Measurements from ENCODE around the gene PSD2.

DNA sequence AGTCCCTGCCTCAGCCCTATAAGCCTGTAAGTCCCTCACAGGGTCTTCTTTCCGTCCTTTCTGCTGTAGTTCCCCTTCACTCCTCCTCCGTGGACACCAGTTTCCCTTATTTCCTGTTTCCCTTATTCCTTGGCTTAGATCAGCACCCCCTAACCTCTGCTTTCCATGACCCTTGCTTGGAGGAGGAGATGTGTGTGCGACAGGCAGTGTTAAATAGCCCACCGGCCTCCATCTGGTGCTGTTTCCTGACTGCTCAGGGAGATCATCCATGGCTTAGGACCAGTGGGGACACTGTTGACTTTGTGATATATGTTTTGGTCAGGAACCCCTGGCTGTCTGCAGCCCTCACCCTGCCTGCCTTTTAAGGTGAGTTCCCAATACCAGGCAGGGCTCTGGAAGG, 34.1 kb upstream of the PSD2 start:
- TF ChIP-seq, protein P1, sequence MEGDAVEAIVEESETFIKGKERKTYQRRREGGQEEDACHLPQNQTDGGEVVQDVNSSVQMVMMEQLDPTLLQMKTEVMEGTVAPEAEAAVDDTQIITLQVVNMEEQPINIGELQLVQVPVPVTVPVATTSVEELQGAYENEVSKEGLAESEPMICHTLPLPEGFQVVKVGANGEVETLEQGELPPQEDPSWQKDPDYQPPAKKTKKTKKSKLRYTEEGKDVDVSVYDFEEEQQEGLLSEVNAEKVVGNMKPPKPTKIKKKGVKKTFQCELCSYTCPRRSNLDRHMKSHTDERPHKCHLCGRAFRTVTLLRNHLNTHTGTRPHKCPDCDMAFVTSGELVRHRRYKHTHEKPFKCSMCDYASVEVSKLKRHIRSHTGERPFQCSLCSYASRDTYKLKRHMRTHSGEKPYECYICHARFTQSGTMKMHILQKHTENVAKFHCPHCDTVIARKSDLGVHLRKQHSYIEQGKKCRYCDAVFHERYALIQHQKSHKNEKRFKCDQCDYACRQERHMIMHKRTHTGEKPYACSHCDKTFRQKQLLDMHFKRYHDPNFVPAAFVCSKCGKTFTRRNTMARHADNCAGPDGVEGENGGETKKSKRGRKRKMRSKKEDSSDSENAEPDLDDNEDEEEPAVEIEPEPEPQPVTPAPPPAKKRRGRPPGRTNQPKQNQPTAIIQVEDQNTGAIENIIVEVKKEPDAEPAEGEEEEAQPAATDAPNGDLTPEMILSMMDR (conservative IDR thresholded peaks at IDR 0.05; ENCODE audit: low read depth, low read length), result no peak
- no peak for TF ChIP-seq EZH2phosphoT487 (IDR thresholded peaks at IDR 0.05; ENCODE audit: borderline replicate concordance, low read length)
